ENCODE data around the gene RAMP2. TPM values are rescaled to one million over a fixed set of nuclear protein-coding genes. Genes with fewer than 3 reads are reported as not detected.
A peak's percentile ranks its signal among the peaks of the same experiment; 100 is the strongest.

RAMP2 gene
- total RNA-seq, 1 donor from 2014 or later: 114 TPM

GRCh38 chr17:42783062-42783790 is 22.2 kb downstream of the RAMP2 start:
- DNase-seq: no peak
- peaks cover 4% of the 10 kb centered on the region for H3K4me1 ChIP-seq
- intact Hi-C loops (cut with DNase I): no loop called here
- TF ChIP-seq, protein P1, sequence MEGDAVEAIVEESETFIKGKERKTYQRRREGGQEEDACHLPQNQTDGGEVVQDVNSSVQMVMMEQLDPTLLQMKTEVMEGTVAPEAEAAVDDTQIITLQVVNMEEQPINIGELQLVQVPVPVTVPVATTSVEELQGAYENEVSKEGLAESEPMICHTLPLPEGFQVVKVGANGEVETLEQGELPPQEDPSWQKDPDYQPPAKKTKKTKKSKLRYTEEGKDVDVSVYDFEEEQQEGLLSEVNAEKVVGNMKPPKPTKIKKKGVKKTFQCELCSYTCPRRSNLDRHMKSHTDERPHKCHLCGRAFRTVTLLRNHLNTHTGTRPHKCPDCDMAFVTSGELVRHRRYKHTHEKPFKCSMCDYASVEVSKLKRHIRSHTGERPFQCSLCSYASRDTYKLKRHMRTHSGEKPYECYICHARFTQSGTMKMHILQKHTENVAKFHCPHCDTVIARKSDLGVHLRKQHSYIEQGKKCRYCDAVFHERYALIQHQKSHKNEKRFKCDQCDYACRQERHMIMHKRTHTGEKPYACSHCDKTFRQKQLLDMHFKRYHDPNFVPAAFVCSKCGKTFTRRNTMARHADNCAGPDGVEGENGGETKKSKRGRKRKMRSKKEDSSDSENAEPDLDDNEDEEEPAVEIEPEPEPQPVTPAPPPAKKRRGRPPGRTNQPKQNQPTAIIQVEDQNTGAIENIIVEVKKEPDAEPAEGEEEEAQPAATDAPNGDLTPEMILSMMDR (IDR thresholded peaks at IDR 0.05): no peak
- H3K9me3 ChIP-seq: no peaks in the 10 kb centered on the region
- ATAC-seq: no peak
- H3K36me3 ChIP-seq: peaks cover 15% of the 10 kb centered on the region
- no peak overlapping the region for H3K4me3 ChIP-seq
- H3K27ac ChIP-seq: no peak overlapping the region
- H3K27me3 ChIP-seq: peaks cover 60% of the 10 kb centered on the region

GRCh38 chr17:42783791-42784138 is 22.7 kb downstream of the RAMP2 start:
- Histone ChIP-seq H3K4me3 (no peak overlapping the region), H3K27me3 (peaks cover 61% of the 10 kb centered on the region), H3K36me3 (peaks cover 10% of the 10 kb centered on the region), H3K9me3 (no peaks in the 10 kb centered on the region), H3K27ac (no peak overlapping the region), H3K4me1 (peaks cover 4% of the 10 kb centered on the region)
- TF ChIP-seq, protein P1 (IDR thresholded peaks at IDR 0.05): no peak
- DNase-seq: no peak
- intact Hi-C loops (cut with DNase I): no loop called here
- no peak for ATAC-seq

DNA sequence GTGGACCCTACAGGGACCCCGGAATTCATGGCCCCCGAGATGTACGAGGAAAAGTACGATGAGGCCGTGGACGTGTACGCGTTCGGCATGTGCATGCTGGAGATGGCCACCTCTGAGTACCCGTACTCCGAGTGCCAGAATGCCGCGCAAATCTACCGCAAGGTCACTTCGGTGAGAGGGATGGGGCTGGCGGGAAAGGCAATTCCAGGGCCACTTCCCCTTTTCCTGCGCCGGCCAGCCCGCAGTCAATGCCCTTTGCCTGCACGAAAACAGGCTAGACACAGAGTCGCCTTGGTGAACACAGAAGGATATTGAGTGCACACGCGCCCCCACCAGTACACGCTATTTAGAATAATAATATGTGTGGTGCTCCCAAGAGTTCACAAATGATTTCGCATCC is 23.4 kb downstream of the RAMP2 start:
- TF ChIP-seq, protein P1 (IDR thresholded peaks at IDR 0.05): no peak
- H3K4me1 ChIP-seq: peaks cover 4% of the 10 kb centered on the region
- peaks cover 61% of the 10 kb centered on the region for H3K27me3 ChIP-seq
- intact Hi-C loops (cut with DNase I): no loop called here
- ATAC-seq: peak; percentile 28
- H3K9me3 ChIP-seq: no peaks in the 10 kb centered on the region
- no peak overlapping the region for H3K27ac ChIP-seq
- no peak overlapping the region for H3K4me3 ChIP-seq
- peaks cover 3% of the 10 kb centered on the region for H3K36me3 ChIP-seq
- DNase-seq: no peak

- Histone ChIP-seq H3K4me1 (peaks cover 4% of the 10 kb centered on the region), H3K36me3 (no peaks in the 10 kb centered on the region), H3K4me3 (no peak overlapping the region), H3K27me3 (peaks cover 61% of the 10 kb centered on the region), H3K27ac (no peak overlapping the region), H3K9me3 (no peaks in the 10 kb centered on the region)
- intact Hi-C loops (cut with DNase I): no loop called here
- TF ChIP-seq, protein P1 (IDR thresholded peaks at IDR 0.05): no peak
- ATAC-seq: peak; percentile 12
- no peak for DNase-seq
Observed at GRCh38 chr17:42784811-42785592, 24.0 kb downstream of the RAMP2 start.

GRCh38 chr17:42787266-42787665 is 26.2 kb downstream of the RAMP2 start:
- H3K9me3 ChIP-seq: no peaks in the 10 kb centered on the region
- peaks cover 43% of the 10 kb centered on the region for H3K27me3 ChIP-seq

More at GRCh38 chr17:42787266-42787665, 26.2 kb downstream of the RAMP2 start:
- DNase-seq (no peak), ATAC-seq (no peak)
- no peaks in the 10 kb centered on the region for H3K36me3 ChIP-seq
- peaks cover 4% of the 10 kb centered on the region for H3K4me1 ChIP-seq
- no peak overlapping the region for H3K27ac ChIP-seq
- intact Hi-C loops (cut with DNase I): no loop called here
- TF ChIP-seq, protein P1 (IDR thresholded peaks at IDR 0.05): no peak
- H3K4me3 ChIP-seq: no peak overlapping the region

All from upper lobe of right lung (tissue), 1 donor.